GM12875 (cell line): ENCODE measurements around the gene ARL5B.

Experiments used
- H3K4me3 ChIP-seq: one replicate; pipeline ENCODE4 v1.5.1; 2011; ENCODE audit warnings: low read depth, low read length, control low read depth
- TF ChIP-seq, protein P1 (sequence below): IDR thresholded peaks from 2 replicates; pipeline ENCODE4 v1.5.1; 2011; ENCODE audit warnings: low read depth, mild to moderate bottlenecking, control low read depth, inconsistent platforms, low read length, moderate library complexity, borderline replicate concordance; ENCODE audit not compliant: insufficient read depth

Gene ARL5B

DNA sequence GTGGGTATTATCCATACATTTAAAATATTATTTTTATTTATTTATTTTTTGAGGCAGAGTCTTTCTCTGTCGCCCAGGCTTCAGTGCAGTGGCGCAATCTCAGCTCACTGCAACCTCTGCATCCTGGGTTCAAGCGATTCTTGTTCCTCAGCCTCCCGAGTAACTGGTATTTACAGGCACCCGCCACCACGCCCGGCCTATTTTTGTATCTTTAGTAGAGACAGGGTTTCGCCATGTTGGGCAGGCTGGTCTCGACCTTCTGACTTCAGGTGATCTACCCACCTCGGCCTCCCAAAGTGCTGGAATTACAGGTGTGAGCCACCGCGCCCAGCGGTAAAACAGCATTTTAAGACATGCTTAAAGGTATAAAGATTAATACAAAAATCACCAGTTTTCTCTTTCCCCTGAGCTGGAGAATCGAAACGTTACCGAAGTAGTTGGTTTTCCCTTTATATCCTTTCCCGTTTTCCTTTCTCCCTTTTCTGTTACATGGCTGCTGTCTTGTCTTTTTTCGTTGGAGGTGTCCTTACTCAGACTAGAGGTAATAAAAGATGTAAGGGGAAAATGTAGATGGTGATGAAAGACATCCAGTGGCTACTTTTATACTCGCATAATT lies 1.7 kb downstream of the ARL5B start:
- no peak overlapping the region for H3K4me3 ChIP-seq
- TF ChIP-seq, protein P1, sequence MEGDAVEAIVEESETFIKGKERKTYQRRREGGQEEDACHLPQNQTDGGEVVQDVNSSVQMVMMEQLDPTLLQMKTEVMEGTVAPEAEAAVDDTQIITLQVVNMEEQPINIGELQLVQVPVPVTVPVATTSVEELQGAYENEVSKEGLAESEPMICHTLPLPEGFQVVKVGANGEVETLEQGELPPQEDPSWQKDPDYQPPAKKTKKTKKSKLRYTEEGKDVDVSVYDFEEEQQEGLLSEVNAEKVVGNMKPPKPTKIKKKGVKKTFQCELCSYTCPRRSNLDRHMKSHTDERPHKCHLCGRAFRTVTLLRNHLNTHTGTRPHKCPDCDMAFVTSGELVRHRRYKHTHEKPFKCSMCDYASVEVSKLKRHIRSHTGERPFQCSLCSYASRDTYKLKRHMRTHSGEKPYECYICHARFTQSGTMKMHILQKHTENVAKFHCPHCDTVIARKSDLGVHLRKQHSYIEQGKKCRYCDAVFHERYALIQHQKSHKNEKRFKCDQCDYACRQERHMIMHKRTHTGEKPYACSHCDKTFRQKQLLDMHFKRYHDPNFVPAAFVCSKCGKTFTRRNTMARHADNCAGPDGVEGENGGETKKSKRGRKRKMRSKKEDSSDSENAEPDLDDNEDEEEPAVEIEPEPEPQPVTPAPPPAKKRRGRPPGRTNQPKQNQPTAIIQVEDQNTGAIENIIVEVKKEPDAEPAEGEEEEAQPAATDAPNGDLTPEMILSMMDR: no peak

DNA sequence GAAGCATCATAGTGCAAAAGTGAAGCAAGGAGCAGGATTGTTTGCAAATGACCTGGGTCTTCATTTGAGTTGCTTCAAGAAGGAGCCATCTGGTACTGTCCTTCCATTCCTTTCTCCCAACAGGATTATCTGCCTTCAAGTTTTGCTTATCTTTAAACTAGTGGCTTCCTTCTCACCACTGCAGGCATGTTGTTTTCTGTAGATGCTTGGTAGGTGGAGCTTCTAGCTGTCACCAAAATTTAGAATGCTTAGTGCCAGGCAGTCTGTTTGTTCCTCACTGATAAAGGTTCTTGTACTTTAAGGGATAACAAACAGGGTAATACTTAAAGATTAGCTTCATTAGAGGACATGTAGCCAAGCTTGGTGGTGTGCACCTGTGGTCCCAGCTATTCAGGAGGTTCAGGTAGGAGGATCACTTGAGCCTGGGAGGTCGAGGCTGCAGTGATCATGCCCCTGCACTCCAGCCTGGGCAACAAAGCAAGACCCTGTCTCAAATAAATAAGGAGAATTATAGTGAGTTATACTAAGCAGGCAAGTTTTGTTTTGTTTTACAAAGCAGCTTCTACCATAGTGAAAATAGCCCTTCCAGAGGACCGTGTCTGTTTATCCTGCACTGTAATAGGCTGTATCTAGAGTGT lies 5.7 kb downstream of the ARL5B start:
- TF ChIP-seq, protein P1: no peak
- H3K4me3 ChIP-seq: no peak overlapping the region

DNA sequence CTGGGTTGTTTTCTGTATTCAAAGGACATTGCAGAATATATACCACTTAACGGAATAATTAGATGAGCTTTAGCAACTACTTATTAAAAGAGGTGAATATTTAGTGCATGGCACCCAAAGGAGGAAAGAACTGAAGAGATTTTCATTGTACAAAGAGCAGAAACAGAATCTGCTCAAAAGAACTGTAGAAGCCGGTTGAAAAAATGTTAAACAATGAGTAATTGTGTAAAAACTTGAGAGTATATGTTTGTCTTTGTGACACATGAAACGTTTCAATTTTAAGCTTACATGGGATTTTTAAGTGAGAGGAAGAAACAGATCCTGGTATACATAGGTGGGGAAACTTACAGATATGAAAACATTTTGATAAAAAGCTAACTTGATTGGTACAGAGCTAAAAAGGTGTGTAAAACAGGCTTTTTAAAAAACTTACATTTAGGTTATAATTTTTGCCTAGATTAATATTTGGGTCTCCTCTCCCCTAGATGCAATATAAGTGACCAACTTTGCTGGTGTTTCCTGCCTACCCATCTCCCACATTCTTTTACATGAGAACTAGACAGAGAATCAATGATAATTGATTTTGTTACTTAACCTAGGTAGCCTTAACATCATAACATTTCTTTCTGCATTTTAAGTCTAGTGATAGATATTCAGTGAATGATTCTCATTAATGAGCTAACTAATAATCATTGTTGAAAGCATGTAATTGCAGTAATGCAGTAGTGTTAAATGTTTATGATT lies 6.8 kb downstream of the ARL5B start:
- no peak overlapping the region for H3K4me3 ChIP-seq
- TF ChIP-seq, protein P1: no peak

DNA sequence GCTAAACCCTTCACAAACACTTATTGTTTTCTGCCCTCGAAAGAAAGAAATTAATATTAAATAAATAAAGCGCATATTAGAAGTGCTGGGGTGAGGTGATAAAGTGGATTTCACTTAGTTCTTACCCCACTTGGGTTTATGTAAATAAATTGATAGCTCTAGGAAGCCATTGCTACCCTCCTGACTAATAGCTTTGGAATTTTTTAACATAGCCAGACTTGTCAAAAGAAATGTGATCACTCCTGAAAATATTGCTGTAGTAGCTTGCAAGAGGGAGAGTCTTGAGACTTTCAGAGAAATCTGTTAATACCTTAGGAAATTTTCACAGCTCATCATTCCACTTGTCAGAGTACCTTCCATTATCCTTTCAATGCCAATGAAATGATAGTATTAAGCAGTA lies 7.6 kb downstream of the ARL5B start:
- H3K4me3 ChIP-seq: no peak overlapping the region
- TF ChIP-seq, protein P1: no peak

DNA sequence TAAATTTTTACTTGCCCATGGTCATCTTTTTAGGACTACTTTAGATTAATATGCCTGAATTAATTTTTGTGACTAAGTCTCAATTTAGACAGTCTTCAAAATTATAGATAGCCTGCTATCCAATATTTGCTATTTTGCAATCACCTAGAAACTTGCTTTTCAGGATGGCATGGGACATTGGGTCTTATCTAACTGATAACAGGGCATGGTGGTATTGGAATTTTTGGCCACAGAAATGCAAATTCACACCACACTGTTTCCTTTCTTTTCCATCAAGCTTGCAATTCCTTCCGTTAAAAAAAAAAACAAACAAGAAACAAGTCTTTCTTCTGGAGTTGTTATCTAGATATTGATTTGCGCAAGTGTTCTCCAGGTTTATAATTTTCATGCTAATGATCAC lies 8.8 kb downstream of the ARL5B start:
- TF ChIP-seq, protein P1: no peak
- H3K4me3 ChIP-seq: no peak overlapping the region

DNA sequence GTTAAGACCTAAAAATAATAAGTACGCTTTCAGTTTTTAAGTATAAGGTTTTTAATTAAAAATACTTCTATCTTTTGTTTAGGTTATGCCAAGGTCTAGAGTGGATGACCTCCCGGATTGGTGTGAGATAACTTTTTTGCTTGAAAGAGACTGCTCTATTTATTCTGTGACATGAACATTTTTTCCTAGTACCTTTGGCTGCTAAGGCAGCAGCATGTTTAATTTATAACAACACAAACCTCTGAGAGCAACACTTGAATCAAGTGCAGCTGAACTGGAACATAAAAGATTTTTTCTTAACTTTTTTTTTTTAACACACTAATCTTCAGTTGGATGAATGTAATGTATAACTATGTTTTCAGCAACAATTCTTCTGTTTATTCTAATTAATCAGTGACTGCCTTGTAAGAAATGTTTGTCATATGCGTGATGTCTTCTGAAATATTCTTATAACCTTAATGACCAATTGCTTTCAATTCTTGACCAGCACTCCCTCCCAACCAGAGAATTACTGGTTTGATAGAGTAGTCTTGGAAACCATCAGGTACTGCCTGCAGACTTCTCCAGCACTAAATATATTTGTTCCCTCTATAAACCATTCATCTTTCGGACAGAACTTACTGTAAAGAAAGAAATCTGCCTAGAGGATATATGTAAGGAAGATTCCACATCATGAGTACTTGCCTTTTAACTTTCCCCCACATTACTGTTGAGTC lies 16.0 kb downstream of the ARL5B start:
- no peak overlapping the region for H3K4me3 ChIP-seq
- TF ChIP-seq, protein P1: no peak
